Kidney epithelial cell (primary cell): ENCODE data around the gene TTC12. TPM values are rescaled to one million over a fixed set of nuclear protein-coding genes. Genes with fewer than 3 reads are reported as not detected.

Experiments used
- DNase-seq: peaks from one replicate; pipeline ENCODE4 v3.0.0-alpha.2; 2010; ENCODE audit warnings: low read depth
- H3K27me3 ChIP-seq: 2 replicates; pipeline ENCODE4 v1.6.0; 2011; ENCODE audit warnings: low read length; ENCODE audit not compliant: control insufficient read depth, insufficient read depth
- H3K36me3 ChIP-seq: 2 replicates; pipeline ENCODE4 v1.5.1; 2011; ENCODE audit warnings: low read length; ENCODE audit not compliant: control insufficient read depth, insufficient read depth
- H3K4me3 ChIP-seq: 2 replicates; pipeline ENCODE4 v1.5.1; 2011; ENCODE audit warnings: low read depth, mild to moderate bottlenecking, control low read depth, low read length
- CTCF ChIP-seq: IDR thresholded peaks from 2 replicates; pipeline ENCODE4 v1.5.1; 2011; ENCODE audit warnings: mild to moderate bottlenecking, moderate library complexity, low read length, control low read depth, inconsistent platforms; ENCODE audit not compliant: insufficient read depth, poor library complexity, severe bottlenecking
- total RNA-seq: library from RNA; depleted of rRNA; stranded (reverse); fragments of >200 nt; gene quantifications from 2 replicates; pipeline ENCODE4 v1.2.3, GENCODE V29; 2015

TTC12 gene
- total RNA-seq, 1 donor from 2014 or later = 17.1 TPM

- H3K36me3 ChIP-seq = no peaks in the 10 kb centered on the region
- no peaks in the 10 kb centered on the region for H3K27me3 ChIP-seq
- DNase-seq = no peak
- H3K4me3 ChIP-seq = no peak overlapping the region
- no peak for TF ChIP-seq CTCF
Measured at GRCh38 chr11:113279591-113279990, 34.8 kb upstream of the TTC12 start.

- TF ChIP-seq CTCF = no peak
- Histone ChIP-seq H3K4me3 (no peak overlapping the region), H3K36me3 (no peaks in the 10 kb centered on the region), H3K27me3 (no peaks in the 10 kb centered on the region)
- DNase-seq = no peak
Measured at GRCh38 chr11:113281052-113281725, 33.2 kb upstream of the TTC12 start.

GRCh38 chr11:113282898-113283437, 31.4 kb upstream of the TTC12 start:
- Histone ChIP-seq H3K36me3 (no peaks in the 10 kb centered on the region), H3K27me3 (no peaks in the 10 kb centered on the region), H3K4me3 (no peak overlapping the region)
- DNase-seq = no peak
- TF ChIP-seq CTCF = no peak

- Histone ChIP-seq H3K36me3 (no peaks in the 10 kb centered on the region), H3K4me3 (no peak overlapping the region), H3K27me3 (no peaks in the 10 kb centered on the region)
- TF ChIP-seq CTCF = no peak
- no peak for DNase-seq
Measured at GRCh38 chr11:113283881-113284280, 30.5 kb upstream of the TTC12 start.

- Histone ChIP-seq H3K27me3 (no peaks in the 10 kb centered on the region), H3K4me3 (no peak overlapping the region), H3K36me3 (no peaks in the 10 kb centered on the region)
- no peak for TF ChIP-seq CTCF
- no peak for DNase-seq
Measured at GRCh38 chr11:113286009-113286408, 28.4 kb upstream of the TTC12 start.
